Islet of Langerhans (tissue), 1 donor: ENCODE data around the gene CFAP100.

ENCODE experiments used
- FAIRE-seq: peaks from one replicate; lab custom pipeline; 2011; peaks lifted over from hg19 to GRCh38; lab: Jason Lieb, UNC

CFAP100 gene

GRCh38 chr3:126356373-126357264, 38.1 kb upstream of the CFAP100 start:
- no peak for FAIRE-seq

GRCh38 chr3:126357295-126358037, 37.2 kb upstream of the CFAP100 start, which contains the start of gene KLF15:
Gene KLF15, minus strand, starts transcription at chr3:126357408. Its CDS starts 4,486 bp downstream, at chr3:126352922.
- no peak for FAIRE-seq

- no peak for FAIRE-seq
These were observed 36.5 kb upstream of the CFAP100 start for GRCh38 chr3:126358038-126358815.

- FAIRE-seq: no peak
These were observed 35.9 kb upstream of the CFAP100 start for GRCh38 chr3:126358816-126359181.

- FAIRE-seq: no peak
These were observed 34.5 kb upstream of the CFAP100 start for GRCh38 chr3:126360046-126360713.

- FAIRE-seq: no peak
These were observed 34.0 kb upstream of the CFAP100 start for GRCh38 chr3:126360714-126361060.

GRCh38 chr3:126361211-126361610, 33.5 kb upstream of the CFAP100 start:
- no peak for FAIRE-seq

GRCh38 chr3:126364130-126364695, 30.5 kb upstream of the CFAP100 start:
- FAIRE-seq: no peak

GRCh38 chr3:126364731-126365301, 29.9 kb upstream of the CFAP100 start:
- FAIRE-seq: no peak

GRCh38 chr3:126365351-126366277, 29.1 kb upstream of the CFAP100 start:
- no peak for FAIRE-seq

GRCh38 chr3:126367316-126367805, 27.3 kb upstream of the CFAP100 start:
- FAIRE-seq: no peak

- FAIRE-seq: no peak
These were observed 25.2 kb upstream of the CFAP100 start for GRCh38 chr3:126369490-126369889.

- FAIRE-seq: no peak
These were observed 24.7 kb upstream of the CFAP100 start for GRCh38 chr3:126370055-126370454.

GRCh38 chr3:126370606-126371005, 24.1 kb upstream of the CFAP100 start:
- no peak for FAIRE-seq

GRCh38 chr3:126371096-126371705, 23.5 kb upstream of the CFAP100 start:
- no peak for FAIRE-seq

GRCh38 chr3:126372413-126373145, 22.1 kb upstream of the CFAP100 start:
- no peak for FAIRE-seq

- no peak for FAIRE-seq
These were observed 21.5 kb upstream of the CFAP100 start for GRCh38 chr3:126373146-126373613.

GRCh38 chr3:126373682-126374601, 20.8 kb upstream of the CFAP100 start:
- no peak for FAIRE-seq
